ENCODE results near the gene VDR.
A peak's percentile ranks its signal among the peaks of the same experiment; 100 is the strongest.

Gene VDR

DNA sequence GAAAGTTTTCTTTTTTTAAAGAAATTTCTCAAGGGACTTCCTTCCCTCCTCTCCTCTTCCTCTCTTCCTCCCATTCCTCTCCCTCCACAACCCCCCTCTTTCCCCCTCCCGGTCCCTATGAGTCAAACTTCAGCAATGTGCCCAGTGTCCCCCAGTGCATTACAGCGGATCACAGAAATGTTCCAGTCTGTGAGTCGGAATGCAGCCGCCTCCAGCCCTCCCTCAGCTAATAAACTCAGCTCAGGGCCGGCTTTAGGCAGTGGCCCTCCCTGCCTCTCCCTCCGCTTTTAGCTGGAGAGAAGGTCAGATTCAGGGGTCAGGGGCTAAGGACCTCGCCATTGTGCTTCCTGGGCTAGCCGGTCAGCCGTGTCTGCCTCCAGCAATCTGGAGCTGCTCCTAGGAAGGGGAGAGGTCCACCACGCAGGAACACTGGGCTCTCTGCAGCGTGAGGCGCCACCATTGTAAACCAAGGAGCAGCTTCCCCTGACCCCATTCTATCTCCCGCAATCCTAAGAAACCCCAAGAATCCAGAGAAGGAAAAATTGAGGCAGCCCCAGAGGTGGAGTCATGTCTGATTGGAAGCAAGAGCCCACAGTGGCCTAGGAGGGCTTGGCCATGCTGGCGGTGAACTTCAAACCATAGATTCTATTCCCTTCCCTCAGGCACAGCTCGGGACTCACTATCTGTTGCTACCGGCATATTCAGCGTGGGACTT is 84.0 kb downstream of the VDR start:
- H3K27me3 Mint-ChIP-seq (ENCODE audit: low read depth) = no peaks in the 10 kb centered on the region
- no peaks in the 10 kb centered on the region for H3K36me3 Mint-ChIP-seq (ENCODE audit: low read depth)
- TF ChIP-seq CTCF (IDR thresholded peaks at IDR 0.05; ENCODE audit: unreplicated experiment in 3 of 3) = no peak
- peak overlapping the region; percentile 99 to 100 (median 99) for H3K27ac Mint-ChIP-seq
- H3K4me1 Mint-ChIP-seq = peaks cover 81% of the 10 kb centered on the region
- no peaks in the 10 kb centered on the region for H3K9me3 Mint-ChIP-seq
- H3K4me3 Mint-ChIP-seq = peak overlapping the region; percentile 94 to 98 (median 95)

DNA sequence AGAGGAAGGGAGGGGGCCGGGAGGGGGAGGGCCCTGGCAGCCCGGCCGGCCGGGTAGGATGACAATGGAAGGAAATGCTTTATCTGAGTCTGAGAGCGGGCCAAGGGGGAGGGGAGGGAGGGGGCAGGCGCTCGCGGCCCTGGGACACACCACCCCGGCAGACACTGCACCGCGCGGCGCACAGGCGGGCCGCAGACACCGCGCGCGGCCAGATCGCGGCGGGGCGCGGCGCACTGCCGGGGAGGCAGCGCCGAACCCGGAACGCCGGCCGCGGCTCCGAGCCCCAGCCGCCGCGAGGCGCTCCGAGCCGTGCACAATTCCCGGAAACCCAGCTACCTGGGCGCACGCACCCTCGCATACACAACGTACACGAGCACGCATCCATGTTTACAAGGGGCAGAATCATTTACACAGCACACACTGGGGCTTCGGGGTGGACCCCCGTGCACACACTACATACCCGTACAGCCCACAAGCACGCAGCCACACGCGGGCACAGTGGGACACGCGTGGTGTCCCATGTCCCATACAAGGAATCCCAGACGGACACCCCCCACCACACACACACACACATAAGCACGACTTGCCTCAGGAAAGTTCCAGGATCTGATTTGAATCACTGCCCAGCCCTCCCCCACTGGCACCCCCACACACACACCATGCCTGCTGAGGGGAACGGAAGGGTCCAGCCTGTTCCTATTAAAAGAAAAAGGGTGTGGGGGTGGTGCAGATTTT is 84.7 kb downstream of the VDR start, which contains the start of gene HDAC7:
TSS of gene HDAC7 (minus strand) at position 8 of the 735 bp plus-strand sequence. CDS start 118 bp downstream, outside the sequence.
- H3K4me3 Mint-ChIP-seq = peak within 1 kb of the TSS; percentile 94 to 98 (median 95)
- H3K27me3 Mint-ChIP-seq (ENCODE audit: low read depth) = no peaks in the 10 kb centered on the region
- peak within 1 kb of the TSS; percentile 99 to 100 (median 99) for H3K27ac Mint-ChIP-seq
- TF ChIP-seq CTCF (IDR thresholded peaks at IDR 0.05; ENCODE audit: unreplicated experiment in 3 of 3) = no peak
- H3K9me3 Mint-ChIP-seq = no peaks in the 10 kb centered on the region
- peaks cover 75% of the 10 kb centered on the region for H3K4me1 Mint-ChIP-seq
- H3K36me3 Mint-ChIP-seq (ENCODE audit: low read depth) = no peaks in the 10 kb centered on the region

- Mint-ChIP-seq H3K27me3 (ENCODE audit: low read depth) (no peaks in the 10 kb centered on the region), H3K4me1 (peaks cover 73% of the 10 kb centered on the region), H3K36me3 (ENCODE audit: low read depth) (no peaks in the 10 kb centered on the region), H3K27ac (peak overlapping the region; percentile 92 to 96 (median 94)), H3K4me3 (peak overlapping the region; percentile 94 to 95 (median 94)), H3K9me3 (no peaks in the 10 kb centered on the region)
- peak in 2 of 3 experiments; percentile 19 to 30 for TF ChIP-seq CTCF (IDR thresholded peaks at IDR 0.05; ENCODE audit: unreplicated experiment in 3 of 3)
Observed at GRCh38 chr12:47819138-47819895, 85.5 kb downstream of the VDR start.

DNA sequence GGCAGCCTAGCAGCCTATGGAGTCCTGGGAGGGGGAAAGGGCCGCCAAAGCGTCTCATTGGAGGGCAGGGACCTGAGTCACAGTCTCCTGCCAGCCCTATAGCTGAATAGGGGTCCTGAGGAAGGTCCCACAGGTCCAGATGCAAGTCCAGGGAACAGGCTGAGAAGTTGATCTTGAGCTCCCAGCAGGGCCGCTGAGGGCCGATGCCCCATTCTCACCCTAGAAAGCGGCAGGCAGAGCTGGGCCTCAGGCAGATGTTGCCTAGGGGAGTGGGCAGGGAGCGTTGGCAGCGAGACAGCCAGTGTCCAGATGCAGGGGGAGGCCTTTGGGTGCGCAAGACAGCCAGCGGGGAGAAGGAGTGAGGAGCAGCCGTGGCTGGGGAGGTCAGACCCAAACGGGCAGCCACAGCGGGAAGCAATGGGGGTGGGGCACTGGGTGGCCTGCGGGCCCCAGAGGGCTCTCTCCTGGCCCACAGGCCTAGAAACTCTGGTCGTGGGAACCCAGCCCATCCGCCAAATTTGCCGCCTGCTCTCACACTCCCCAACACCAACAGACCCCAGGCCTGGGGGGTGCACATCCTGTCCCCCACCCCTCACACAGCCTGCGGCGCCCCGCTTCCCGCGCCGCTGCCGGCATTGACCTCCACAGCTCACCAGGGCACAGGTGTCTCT is 86.2 kb downstream of the VDR start:
- Mint-ChIP-seq H3K4me3 (peak overlapping the region; percentile 89 to 94 (median 94)), H3K36me3 (ENCODE audit: low read depth) (no peaks in the 10 kb centered on the region), H3K9me3 (no peaks in the 10 kb centered on the region), H3K27ac (peak overlapping the region; percentile 92 to 96 (median 94)), H3K4me1 (peaks cover 69% of the 10 kb centered on the region), H3K27me3 (ENCODE audit: low read depth) (no peaks in the 10 kb centered on the region)
- no peak for TF ChIP-seq CTCF (IDR thresholded peaks at IDR 0.05; ENCODE audit: unreplicated experiment in 3 of 3)

DNA sequence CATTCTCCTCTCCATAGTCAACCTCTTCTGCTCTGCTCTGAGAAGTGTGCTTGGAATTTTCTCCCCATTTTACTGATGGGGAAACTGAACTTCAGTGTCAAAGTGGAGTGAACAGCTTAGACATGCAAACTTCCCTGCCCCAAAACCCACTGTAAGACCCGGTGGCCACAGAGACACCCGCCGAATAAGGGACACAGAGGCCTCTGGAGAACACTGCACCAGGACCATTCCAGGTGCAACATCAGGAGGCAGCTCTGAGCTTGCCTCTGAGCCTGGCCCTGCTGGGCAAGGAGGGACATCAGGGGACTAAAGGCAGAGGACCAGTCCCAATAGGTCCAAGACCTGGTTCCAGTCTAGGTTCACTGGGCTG is 86.8 kb downstream of the VDR start:
- Mint-ChIP-seq H3K9me3 (no peaks in the 10 kb centered on the region), H3K27ac (peak overlapping the region; percentile 92 to 96 (median 94)), H3K27me3 (ENCODE audit: low read depth) (no peaks in the 10 kb centered on the region), H3K4me3 (peak overlapping the region; percentile 89 to 94 (median 94)), H3K4me1 (peaks cover 69% of the 10 kb centered on the region), H3K36me3 (ENCODE audit: low read depth) (no peaks in the 10 kb centered on the region)
- TF ChIP-seq CTCF (IDR thresholded peaks at IDR 0.05; ENCODE audit: unreplicated experiment in 3 of 3) = no peak
